ENCODE measurements around the gene CSAG2.

The CSAG2 gene

DNA sequence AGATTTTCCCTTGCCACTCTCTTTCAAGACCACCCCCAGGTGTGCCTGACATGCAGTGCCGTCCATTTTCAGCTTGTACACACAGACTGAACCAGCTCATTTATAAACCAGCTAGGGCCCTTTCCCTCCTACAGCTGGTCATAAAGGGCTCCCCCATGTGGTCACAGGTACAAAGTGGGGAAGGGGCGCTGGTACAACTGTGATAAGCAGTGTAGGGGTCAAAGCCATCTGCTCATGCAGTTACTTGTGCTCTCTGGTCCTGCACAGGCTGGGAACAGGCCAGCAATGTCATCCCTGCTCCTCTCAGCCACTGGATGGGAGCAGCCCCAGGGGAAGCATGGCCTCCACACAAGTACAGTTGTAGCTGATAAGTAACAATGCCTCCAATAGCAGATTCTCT, 50.8 kb downstream of the CSAG2 start:
- no peaks in the 10 kb centered on the region for H3K27me3 ChIP-seq (ENCODE audit: control insufficient read depth in 1 of 2, insufficient read depth in 2 of 2, low read length in 2 of 2)
- H3K36me3 ChIP-seq (ENCODE audit: control insufficient read depth in 1 of 2, insufficient read depth in 2 of 2, low read length in 2 of 2), result no peaks in the 10 kb centered on the region
- no peak overlapping the region for H3K4me3 ChIP-seq (ENCODE audit: low read depth in 1 of 2, low read length in 2 of 2)
- no peak overlapping the region for H3K27ac ChIP-seq (ENCODE audit: low read depth, low read length)
- H3K9me3 ChIP-seq (ENCODE audit: control insufficient read depth in 1 of 2, low read length in 2 of 2), result no peaks in the 10 kb centered on the region
- no peaks in the 10 kb centered on the region for H3K4me1 ChIP-seq (ENCODE audit: control insufficient read depth in 1 of 2, insufficient read depth in 2 of 2, low read length in 2 of 2)
- H3K9ac ChIP-seq (ENCODE audit: low read depth in 1 of 2, low read length in 2 of 2), result no peak overlapping the region

Data from duodenal mucosa (tissue), 2 donors.